Keratinocyte (primary cell): ENCODE measurements around the gene PNCK.

Source experiments
- CTCF ChIP-seq, 3 experiments: IDR thresholded peaks in 1 of 3; conservative IDR thresholded peaks in 1 of 3; optimal IDR thresholded peaks in 1 of 3; 2 replicates in 2 of 3; 3 replicates in 1 of 3; pipeline versions ENCODE3 to v1.5.1; 2011; ENCODE audit warnings: low read length in 3 of 3, mild to moderate bottlenecking in 3 of 3, moderate library complexity in 2 of 3, control low read depth in 1 of 3, inconsistent platforms in 1 of 3; ENCODE audit not compliant: insufficient read depth in 2 of 3; ENCODE audit errors: extremely low read depth in 1 of 3
- EZH2 ChIP-seq: IDR thresholded peaks from one replicate; pipeline ENCODE4 v1.6.1; 2012; ENCODE audit warnings: inconsistent platforms, mild to moderate bottlenecking, low read length, moderate library complexity

GRCh38 chrX:153633607-153634180 lies 39.9 kb downstream of the PNCK start:
- no peak for TF ChIP-seq CTCF (optimal IDR thresholded peaks at IDR 0.05 in 1 of 3, IDR thresholded peaks at IDR 0.05 in 1 of 3, conservative IDR thresholded peaks at IDR 0.05 in 1 of 3; ENCODE audit: extremely low read depth in 1 of 3, insufficient read depth in 2 of 3, low read length in 3 of 3)
- TF ChIP-seq EZH2 = no peak
